Esophagus muscularis mucosa (tissue), 4 donors: ENCODE measurements around the gene MRNIP. TPM values are rescaled to one million over a fixed set of nuclear protein-coding genes. Genes with fewer than 3 reads are reported as not detected.

Source experiments
- DNase-seq: peaks from one replicate; pipeline ENCODE4 v3.0.0-alpha.2; 2017; ENCODE audit errors: extremely low spot score
- H3K27ac ChIP-seq, 4 donors: fragments of 200-600 bp; sonication (generic); replicated peaks in 1 of 4; 1 replicate in 3 of 4; 2 replicates in 1 of 4; pipeline ENCODE4 v1.5.1; 2016 to 2019; ENCODE audit warnings: mild to moderate bottlenecking in 1 of 4
- H3K27me3 ChIP-seq, 4 donors: fragments of 200-600 bp; sonication (generic); one replicate each; pipeline versions ENCODE4 v1.5.1 to v1.6.0; 2016 to 2019
- H3K36me3 ChIP-seq, 4 donors: fragments of 200-600 bp; sonication (generic); one replicate each; pipeline ENCODE4 v1.5.1; 2016 to 2019
- H3K4me1 ChIP-seq, 4 donors: fragments of 200-600 bp; sonication (generic); one replicate each; pipeline ENCODE4 v1.5.1; 2016 to 2019
- H3K4me3 ChIP-seq, 4 donors: fragments of 200-600 bp; sonication (generic); 1 replicate in 2 of 4; 2 replicates in 2 of 4; pipeline ENCODE4 v1.5.1; 2016 to 2019; ENCODE audit warnings: mild to moderate bottlenecking in 4 of 4, moderate library complexity in 1 of 4
- H3K9me3 ChIP-seq, 4 donors: fragments of 200-600 bp; sonication (generic); 1 replicate in 3 of 4; 2 replicates in 1 of 4; pipeline ENCODE4 v1.5.1; 2016 to 2019
- CTCF ChIP-seq, 3 experiments: fragments of 200-600 bp in 2 of 3; fragments of 450-650 bp in 1 of 3; sonication (generic) in 2 of 3; IDR thresholded peaks; one replicate each; pipeline ENCODE4 v1.5.1; 2017 to 2019; ENCODE audit warnings: antibody characterized with exemption in 3 of 3, mild to moderate bottlenecking in 2 of 3, moderate library complexity in 1 of 3
- EP300 ChIP-seq: sonication (generic); formaldehyde crosslinking; IDR thresholded peaks from one replicate; pipeline ENCODE4 v1.6.1; 2017; ENCODE audit warnings: antibody characterized with exemption
- POLR2A ChIP-seq: fragments of 450-650 bp; IDR thresholded peaks from one replicate; pipeline ENCODE4 v1.6.1; 2017; ENCODE audit warnings: antibody characterized with exemption, moderate library complexity, mild to moderate bottlenecking, low read depth
- POLR2AphosphoS5 ChIP-seq, 2 donors: sonication (generic); formaldehyde crosslinking; IDR thresholded peaks; one replicate each; pipeline ENCODE4 v1.6.1; 2017; ENCODE audit warnings: antibody characterized with exemption in 2 of 2
- WGBS: methylation state at CpG from one replicate; pipeline ENCODE4 v1.1.5; 2018; 5-methylcytosine and 5-hydroxymethylcytosine counted together
- intact Hi-C: fragments of 100-400 bp; cut with DNase I; formaldehyde crosslinking; loops from one replicate; pipeline ENCODE4 v1.15.1; 2023
- total RNA-seq, 4 donors: library from RNA; depleted of rRNA; stranded (reverse); fragments of >200 nt; gene quantifications; one replicate each; pipeline versions ENCODE4 v1.1.0 to v1.2.1, GENCODE V29; 2016

MRNIP gene
- total RNA-seq, 4 donors from 2014 or later = 21.2 to 34.2 (median 23.3) TPM

GRCh38 chr5:179832039-179832745 lies 26.4 kb downstream of the MRNIP start:
- peaks cover 78 to 98% (median 94%) of the 10 kb centered on the region in 4 donors for H3K36me3 ChIP-seq

GRCh38 chr5:179830818-179831468 lies 27.7 kb downstream of the MRNIP start:
- Histone ChIP-seq H3K9me3 (no peaks in the 10 kb centered on the region), H3K27me3 (no peaks in the 10 kb centered on the region), H3K4me1 (peaks cover 21 to 44% (median 42%) of the 10 kb centered on the region in 4 donors), H3K27ac (peak overlapping the region in 1 of 4 donors; percentile 24), H3K4me3 (no peak overlapping the region), H3K36me3 (peaks cover 78 to 98% (median 94%) of the 10 kb centered on the region in 4 donors)
- no peak for DNase-seq
- TF ChIP-seq CTCF (IDR thresholded peaks at IDR 0.05) (no peak), POLR2AphosphoS5 (IDR thresholded peaks at IDR 0.05) (peak in 1 of 2 donors; percentile 7), POLR2A (no peak), EP300 (no peak)
- 96% methylated on average over 7 of the region's 7 CpGs for WGBS
- intact Hi-C loops = no loop called here

More at GRCh38 chr5:179832039-179832745, 26.4 kb downstream of the MRNIP start:
- no peak for DNase-seq
- Histone ChIP-seq H3K4me3 (no peak overlapping the region), H3K9me3 (no peaks in the 10 kb centered on the region), H3K27ac (peak overlapping the region in 1 of 4 donors; percentile 5), H3K27me3 (no peaks in the 10 kb centered on the region), H3K4me1 (peaks cover 23 to 43% (median 39%) of the 10 kb centered on the region in 4 donors)
- intact Hi-C loops = no loop called here
- WGBS = 92% methylated on average over 18 of the region's 20 CpGs
- TF ChIP-seq CTCF (IDR thresholded peaks at IDR 0.05) (no peak), POLR2AphosphoS5 (IDR thresholded peaks at IDR 0.05) (no peak)

GRCh38 chr5:179829732-179830435 lies 28.7 kb downstream of the MRNIP start:
- H3K36me3 ChIP-seq = peaks cover 87 to 98% (median 96%) of the 10 kb centered on the region in 4 donors
- H3K9me3 ChIP-seq = no peaks in the 10 kb centered on the region
- H3K27me3 ChIP-seq = no peaks in the 10 kb centered on the region
- intact Hi-C loops = no loop called here
- DNase-seq = no peak
- 88% methylated on average over 7 of the region's 7 CpGs for WGBS
- no peak overlapping the region for H3K27ac ChIP-seq
- no peak for TF ChIP-seq POLR2AphosphoS5 (IDR thresholded peaks at IDR 0.05)
- TF ChIP-seq POLR2A = no peak
- TF ChIP-seq EP300 = no peak
- no peak for TF ChIP-seq CTCF (IDR thresholded peaks at IDR 0.05)
- H3K4me3 ChIP-seq = no peak overlapping the region
- H3K4me1 ChIP-seq = peaks cover 25 to 54% (median 50%) of the 10 kb centered on the region in 4 donors

DNA sequence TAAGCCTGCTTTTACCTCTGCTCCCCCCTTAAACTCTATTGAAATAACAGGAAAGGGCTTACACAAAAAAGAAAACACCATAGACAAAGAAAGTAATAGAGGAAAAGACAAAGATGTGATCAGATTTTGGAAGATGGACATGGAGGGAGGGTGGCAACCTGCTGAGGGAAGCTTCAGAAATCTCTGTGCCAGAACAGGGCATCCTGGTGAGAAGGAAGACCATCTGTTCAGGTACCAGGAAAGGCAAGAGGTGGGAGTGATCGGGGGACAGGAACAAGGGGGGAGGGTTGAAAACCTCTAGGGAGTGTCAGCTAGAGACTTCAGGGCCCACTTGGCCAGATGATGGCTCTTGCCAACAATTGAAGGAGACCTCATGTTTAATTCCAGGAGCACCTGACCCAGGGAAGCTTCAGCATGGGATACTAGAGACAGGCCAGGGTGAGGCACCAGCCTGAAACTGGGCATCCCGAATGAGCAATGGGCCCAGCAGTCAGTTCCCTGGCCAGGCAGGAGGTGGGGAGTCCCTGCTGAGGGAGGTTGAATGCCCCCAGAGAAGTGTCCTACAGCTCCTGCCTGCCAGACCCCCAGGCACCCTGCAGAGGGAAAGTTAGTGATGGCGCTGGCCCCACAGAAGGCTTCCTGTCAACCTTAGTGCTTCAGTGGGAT lies 29.7 kb downstream of the MRNIP start:
- Histone ChIP-seq H3K36me3 (peaks cover 91 to 100% (median 100%) of the 10 kb centered on the region in 4 donors), H3K27ac (peak overlapping the region in 2 of 4 donors; percentile 24 to 52), H3K4me3 (no peak overlapping the region), H3K9me3 (no peaks in the 10 kb centered on the region), H3K27me3 (no peaks in the 10 kb centered on the region), H3K4me1 (peaks cover 35 to 64% (median 59%) of the 10 kb centered on the region in 4 donors)
- DNase-seq = no peak
- no peak for TF ChIP-seq EP300
- no peak for TF ChIP-seq POLR2A
- no peak for TF ChIP-seq POLR2AphosphoS5 (IDR thresholded peaks at IDR 0.05)
- TF ChIP-seq CTCF (IDR thresholded peaks at IDR 0.05) = no peak
- intact Hi-C loops = no loop called here
- WGBS = 94% methylated on average over 2 of the region's 3 CpGs
